Measurements from ENCODE around the gene SND1.

SND1 gene

GRCh38 chr7:127792528-127793342, 140.7 kb downstream of the SND1 start:
- H4K20me1 ChIP-seq (ENCODE audit: insufficient read depth, low read length), result peaks cover 69% of the 10 kb centered on the region

GRCh38 chr7:127793582-127793981, 141.6 kb downstream of the SND1 start:
- Histone ChIP-seq H3K36me3 (replicated peaks; ENCODE audit: insufficient read depth, low read length) (no peaks in the 10 kb centered on the region; the same call in 1 of the 2 replicates), H2AFZ (ENCODE audit: low read length) (no peak overlapping the region), H4K20me1 (ENCODE audit: insufficient read depth, low read length) (peaks cover 76% of the 10 kb centered on the region), H3K4me3 (ENCODE audit: low read length) (no peak overlapping the region), H3K9me2 (replicated peaks; ENCODE audit: insufficient read depth, low read length) (no peaks in the 10 kb centered on the region), H3K27ac (ENCODE audit: low read length) (no peak overlapping the region), H3K4me2 (ENCODE audit: low read depth, low read length) (no peak overlapping the region), H3K27me3 (replicated peaks; ENCODE audit: insufficient read depth, low read length) (no peaks in the 10 kb centered on the region), H3K9me3 (replicated peaks; ENCODE audit: insufficient read depth, low read length) (no peaks in the 10 kb centered on the region), H3K79me2 (ENCODE audit: low read length) (peaks cover 98% of the 10 kb centered on the region), H3F3A (ENCODE audit: insufficient read depth, low read length) (0 out of 2 replicates have a peak, but pooled peaks cover 2% of the 10 kb centered on the region), H3K4me1 (ENCODE audit: low read length) (no peaks in the 10 kb centered on the region), H3K9ac (ENCODE audit: low read length) (no peak overlapping the region)
- DNase-seq, result no peak
- TF ChIP-seq EZH2 (optimal IDR thresholded peaks at IDR 0.05; ENCODE audit: low read depth, low read length) (no peak), EZH2phosphoT487 (IDR thresholded peaks at IDR 0.05; ENCODE audit: low read length) (no peak), CTCF (IDR thresholded peaks at IDR 0.05; ENCODE audit: low read length) (no peak)

More at GRCh38 chr7:127792528-127793342, 140.7 kb downstream of the SND1 start:
- H3K4me3 ChIP-seq (ENCODE audit: low read length), result no peak overlapping the region
- H3K27ac ChIP-seq (ENCODE audit: low read length), result no peak overlapping the region
- no peaks in the 10 kb centered on the region for H3K4me1 ChIP-seq (ENCODE audit: low read length)
- no peak for TF ChIP-seq EZH2phosphoT487 (IDR thresholded peaks at IDR 0.05; ENCODE audit: low read length)
- peak; percentile 90 for TF ChIP-seq CTCF (IDR thresholded peaks at IDR 0.05; ENCODE audit: low read length)
- no peak for TF ChIP-seq EZH2 (optimal IDR thresholded peaks at IDR 0.05; ENCODE audit: low read depth, low read length)
- no peaks in the 10 kb centered on the region; the same call in 1 of the 2 replicates for H3K36me3 ChIP-seq (replicated peaks; ENCODE audit: insufficient read depth, low read length)
- no peak overlapping the region for H3K4me2 ChIP-seq (ENCODE audit: low read depth, low read length)
- H3K27me3 ChIP-seq (replicated peaks; ENCODE audit: insufficient read depth, low read length), result no peaks in the 10 kb centered on the region
- H2AFZ ChIP-seq (ENCODE audit: low read length), result no peak overlapping the region
- 0 out of 2 replicates have a peak, but pooled peaks cover 2% of the 10 kb centered on the region for H3F3A ChIP-seq (ENCODE audit: insufficient read depth, low read length)
- H3K9me2 ChIP-seq (replicated peaks; ENCODE audit: insufficient read depth, low read length), result no peaks in the 10 kb centered on the region
- peak; percentile 35 for DNase-seq
- H3K9ac ChIP-seq (ENCODE audit: low read length), result no peak overlapping the region
- H3K79me2 ChIP-seq (ENCODE audit: low read length), result peaks cover 98% of the 10 kb centered on the region
- no peaks in the 10 kb centered on the region for H3K9me3 ChIP-seq (replicated peaks; ENCODE audit: insufficient read depth, low read length)

GRCh38 chr7:127794136-127794535, 142.1 kb downstream of the SND1 start:
- Histone ChIP-seq H3K9me3 (replicated peaks; ENCODE audit: insufficient read depth, low read length) (no peaks in the 10 kb centered on the region), H3F3A (ENCODE audit: insufficient read depth, low read length) (0 out of 2 replicates have a peak, but pooled peaks cover 2% of the 10 kb centered on the region), H3K4me1 (ENCODE audit: low read length) (no peaks in the 10 kb centered on the region), H3K9ac (ENCODE audit: low read length) (no peak overlapping the region), H3K4me3 (ENCODE audit: low read length) (no peak overlapping the region), H3K4me2 (ENCODE audit: low read depth, low read length) (no peak overlapping the region), H3K27me3 (replicated peaks; ENCODE audit: insufficient read depth, low read length) (no peaks in the 10 kb centered on the region), H3K27ac (ENCODE audit: low read length) (no peak overlapping the region), H3K79me2 (ENCODE audit: low read length) (peaks cover 98% of the 10 kb centered on the region), H3K36me3 (replicated peaks; ENCODE audit: insufficient read depth, low read length) (no peaks in the 10 kb centered on the region; the same call in 1 of the 2 replicates), H2AFZ (ENCODE audit: low read length) (no peak overlapping the region), H3K9me2 (replicated peaks; ENCODE audit: insufficient read depth, low read length) (no peaks in the 10 kb centered on the region), H4K20me1 (ENCODE audit: insufficient read depth, low read length) (peaks cover 75% of the 10 kb centered on the region)
- no peak for DNase-seq
- TF ChIP-seq EZH2 (optimal IDR thresholded peaks at IDR 0.05; ENCODE audit: low read depth, low read length), result no peak
- TF ChIP-seq CTCF (IDR thresholded peaks at IDR 0.05; ENCODE audit: low read length), result no peak
- no peak for TF ChIP-seq EZH2phosphoT487 (IDR thresholded peaks at IDR 0.05; ENCODE audit: low read length)

Data from MM.1S (cell line).